H1 (cell line): ENCODE measurements around the gene SLC44A1. TPM values are rescaled to one million over a fixed set of nuclear protein-coding genes. Genes with fewer than 3 reads are reported as not detected.

Experiments used
- CTCF ChIA-PET: fragments of 300-600 bp; sonication (Branson Sonifier 250); formaldehyde crosslinking; loops from one replicate; lab custom pipeline; 2021; ENCODE audit not compliant: partially characterized antibody; lab: Charles Lee
- POLR2A ChIA-PET: fragments of 300-600 bp; sonication (Branson Sonifier 250); formaldehyde crosslinking; loops from one replicate; lab custom pipeline; 2021; ENCODE audit warnings: inconsistent platforms; ENCODE audit not compliant: partially characterized antibody; lab: Charles Lee
- DNase-seq, 2 experiments: peaks; one replicate each; pipeline versions ENCODE4 v3.0.0 to v3.0.0-alpha.2; 2010 to 2022; ENCODE audit warnings: low spot score in 2 of 2, low read depth in 1 of 2, mixed read lengths in 1 of 2
- FAIRE-seq: peaks from 2 replicates; lab custom pipeline; 2011; peaks lifted over from hg19 to GRCh38; lab: Jason Lieb, UNC
- H2AFZ ChIP-seq: 2 replicates; pipeline ENCODE4 v1.8.1; 2012; ENCODE audit warnings: low read length, inconsistent platforms
- H2AK5ac ChIP-seq: 2 replicates; pipeline ENCODE4 v1.6.1; 2013; ENCODE audit warnings: low read depth, low read length
- H2BK120ac ChIP-seq: replicated peaks from 2 replicates; pipeline ENCODE3; 2013; ENCODE audit warnings: low read depth, low read length, inconsistent platforms
- H2BK12ac ChIP-seq: 2 replicates; pipeline ENCODE4 v1.6.1; 2013; ENCODE audit warnings: low read depth, low read length
- H2BK15ac ChIP-seq: 2 replicates; pipeline ENCODE4 v1.6.1; 2013; ENCODE audit warnings: low read length
- H2BK20ac ChIP-seq: 2 replicates; pipeline ENCODE4 v1.6.1; 2013; ENCODE audit warnings: low read length
- H2BK5ac ChIP-seq: 2 replicates; pipeline ENCODE4 v1.6.1; 2013; ENCODE audit warnings: low read depth, low read length
- H3K14ac ChIP-seq: 2 replicates; pipeline ENCODE4 v1.6.1; 2013; ENCODE audit warnings: inconsistent platforms; ENCODE audit not compliant: insufficient read length
- H3K18ac ChIP-seq: 2 replicates; pipeline ENCODE4 v1.6.1; 2013; ENCODE audit warnings: low read length; ENCODE audit errors: extremely low read depth
- H3K23ac ChIP-seq: 2 replicates; pipeline ENCODE4 v1.6.1; 2013; ENCODE audit warnings: inconsistent platforms; ENCODE audit not compliant: insufficient read length
- H3K23me2 ChIP-seq: 2 replicates; pipeline ENCODE4 v1.6.1; 2013; ENCODE audit warnings: low read depth, low read length
- H3K27ac ChIP-seq: 2 replicates; pipeline ENCODE4 v1.6.1; 2011; ENCODE audit warnings: low read depth, low read length, inconsistent platforms
- H3K27me3 ChIP-seq, 4 experiments: replicated peaks in 1 of 4; 1 replicate in 1 of 4; 2 replicates in 3 of 4; pipeline versions ENCODE4 v1.6.1 to v1.8.1; 2011 to 2013; ENCODE audit warnings: low read length in 3 of 4, mild to moderate bottlenecking in 3 of 4, inconsistent platforms in 2 of 4, mixed read lengths in 2 of 4, moderate library complexity in 1 of 4; ENCODE audit not compliant: control insufficient read depth in 3 of 4, insufficient read depth in 3 of 4; ENCODE audit errors: extremely low read depth in 1 of 4
- H3K36me3 ChIP-seq, 4 experiments: 2 replicates each; pipeline versions ENCODE4 v1.6.1 to v1.8.1; 2011 to 2013; ENCODE audit warnings: mild to moderate bottlenecking in 4 of 4, low read length in 3 of 4, moderate library complexity in 2 of 4, control low read depth in 1 of 4, inconsistent platforms in 1 of 4; ENCODE audit not compliant: insufficient read depth in 4 of 4, control insufficient read depth in 2 of 4
- H3K4ac ChIP-seq: replicated peaks from 2 replicates; pipeline ENCODE3; 2013; ENCODE audit warnings: low read length, low read depth, mixed read lengths, inconsistent platforms; ENCODE audit not compliant: insufficient read length
- H3K4me1 ChIP-seq, 4 experiments: replicated peaks in 1 of 4; 1 replicate in 1 of 4; 2 replicates in 3 of 4; pipeline versions ENCODE4 v1.6.1 to v1.8.1; 2011 to 2013; ENCODE audit warnings: low read length in 3 of 4, inconsistent platforms in 2 of 4, mixed read lengths in 1 of 4; ENCODE audit not compliant: insufficient read depth in 4 of 4, control insufficient read depth in 3 of 4
- H3K4me2 ChIP-seq, 2 experiments: 2 replicates each; pipeline versions ENCODE4 v1.6.1 to v1.8.1; 2011 to 2013; ENCODE audit warnings: low read depth in 2 of 2, low read length in 2 of 2, control low read depth in 1 of 2, inconsistent platforms in 1 of 2, mild to moderate bottlenecking in 1 of 2; ENCODE audit not compliant: insufficient read depth in 1 of 2
- H3K4me3 ChIP-seq, 4 experiments: fragments of 200-600, 300-600 bp in 1 of 4; sonication (generic), shearing (Covaris generic), sonication (Bioruptor Twin) in 1 of 4; 2 replicates each; pipeline versions ENCODE4 v1.5.1 to v1.8.1; 2011 to 2016; ENCODE audit warnings: low read length in 4 of 4, low read depth in 3 of 4, control low read depth in 2 of 4, inconsistent platforms in 2 of 4, mild to moderate bottlenecking in 2 of 4, mixed read lengths in 1 of 4, moderate library complexity in 1 of 4; ENCODE audit not compliant: insufficient read depth in 2 of 4; ENCODE audit errors: extremely low read depth in 1 of 4
- H3K56ac ChIP-seq: replicated peaks from 2 replicates; pipeline ENCODE3; 2013; ENCODE audit warnings: low read depth, mild to moderate bottlenecking, mixed read lengths, low read length, inconsistent platforms; ENCODE audit not compliant: insufficient read length
- H3K79me1 ChIP-seq: 2 replicates; pipeline ENCODE4 v1.6.1; 2013; ENCODE audit warnings: low read depth, low read length, control low read depth
- H3K79me2 ChIP-seq, 2 experiments: 2 replicates each; pipeline versions ENCODE4 v1.6.1 to v1.8.1; 2012 to 2013; ENCODE audit warnings: low read length in 2 of 2, mild to moderate bottlenecking in 2 of 2, inconsistent platforms in 1 of 2; ENCODE audit not compliant: insufficient read depth in 2 of 2, control insufficient read depth in 1 of 2
- H3K9ac ChIP-seq, 4 experiments: replicated peaks in 1 of 4; 1 replicate in 1 of 4; 2 replicates in 3 of 4; pipeline versions ENCODE4 v1.6.1 to v1.8.1; 2011 to 2013; ENCODE audit warnings: low read depth in 3 of 4, low read length in 3 of 4, control low read depth in 2 of 4, mild to moderate bottlenecking in 2 of 4, moderate library complexity in 2 of 4, inconsistent platforms in 1 of 4; ENCODE audit errors: extremely low read depth in 1 of 4
- H3K9me3 ChIP-seq, 2 experiments: 2 replicates each; pipeline versions ENCODE4 v1.6.1 to v1.8.1; 2012 to 2013; ENCODE audit warnings: mild to moderate bottlenecking in 2 of 2, moderate library complexity in 2 of 2, control low read depth in 1 of 2, inconsistent platforms in 1 of 2, low read depth in 1 of 2, low read length in 1 of 2, mixed read lengths in 1 of 2; ENCODE audit not compliant: insufficient read depth in 2 of 2
- H4K20me1 ChIP-seq, 2 experiments: replicated peaks in 1 of 2; 2 replicates each; pipeline versions ENCODE3 to v1.8.1; 2011 to 2013; ENCODE audit warnings: inconsistent platforms in 2 of 2, low read length in 2 of 2, mild to moderate bottlenecking in 1 of 2; ENCODE audit not compliant: insufficient read depth in 2 of 2, control insufficient read depth in 1 of 2
- H4K5ac ChIP-seq: 2 replicates; pipeline ENCODE4 v1.6.1; 2013; ENCODE audit warnings: low read length, low read depth, mixed read lengths, inconsistent platforms; ENCODE audit not compliant: insufficient read length
- H4K8ac ChIP-seq: 2 replicates; pipeline ENCODE4 v1.8.0; 2013; ENCODE audit warnings: mild to moderate bottlenecking, moderate library complexity, low read length, inconsistent platforms; ENCODE audit not compliant: insufficient read depth; ENCODE audit errors: extremely low read depth
- H4K91ac ChIP-seq: replicated peaks from 2 replicates; pipeline ENCODE3; 2013; ENCODE audit warnings: low read length, mixed read lengths, inconsistent platforms; ENCODE audit not compliant: insufficient read length
- BACH1 ChIP-seq: IDR thresholded peaks from 2 replicates; pipeline ENCODE4 v1.6.1; 2012; ENCODE audit warnings: low read length, improper control_type of control experiment
- CHD1 ChIP-seq: IDR thresholded peaks from 2 replicates; pipeline ENCODE4 v1.6.1; 2012; ENCODE audit warnings: low read depth, low read length, improper control_type of control experiment
- GTF2F1 ChIP-seq: IDR thresholded peaks from 2 replicates; pipeline ENCODE4 v1.6.1; 2012; ENCODE audit warnings: low read depth, low read length, improper control_type of control experiment, borderline replicate concordance
- HDAC6 ChIP-seq: IDR thresholded peaks from one replicate; pipeline ENCODE4 v1.7.1; 2012; ENCODE audit warnings: low read depth, mild to moderate bottlenecking, inconsistent platforms, low read length, moderate library complexity
- JUN ChIP-seq: IDR thresholded peaks from 2 replicates; pipeline ENCODE4 v1.6.1; 2011; ENCODE audit warnings: low read depth, mild to moderate bottlenecking, improper control_type of control experiment, low read length
- JUND ChIP-seq: IDR thresholded peaks from 2 replicates; pipeline ENCODE4 v1.6.1; 2011; ENCODE audit warnings: mild to moderate bottlenecking, improper control_type of control experiment, low read length
- KDM1A ChIP-seq: fragments of 200-600, 300-600 bp; sonication (generic); IDR thresholded peaks from 2 replicates; pipeline ENCODE4 v1.7.1; 2016; ENCODE audit warnings: mild to moderate bottlenecking, low read length, borderline replicate concordance
- KDM4A ChIP-seq: IDR thresholded peaks from one replicate; pipeline ENCODE4 v1.7.1; 2012; ENCODE audit warnings: low read depth, mild to moderate bottlenecking, moderate library complexity, low read length, inconsistent platforms; ENCODE audit not compliant: severe bottlenecking
- SIN3A ChIP-seq, 2 experiments: IDR thresholded peaks in 1 of 2; conservative IDR thresholded peaks in 1 of 2; 2 replicates each; pipeline ENCODE4 v1.6.1; 2011 to 2012; ENCODE audit warnings: low read length in 2 of 2, improper control_type of control experiment in 1 of 2, low read depth in 1 of 2, mild to moderate bottlenecking in 1 of 2
- SIRT6 ChIP-seq: IDR thresholded peaks from one replicate; pipeline ENCODE4 v1.7.1; 2012; ENCODE audit warnings: low read length, inconsistent platforms
- SP1 ChIP-seq: IDR thresholded peaks from 2 replicates; pipeline ENCODE4 v1.6.1; 2011; ENCODE audit warnings: low read depth, low read length
- SP2 ChIP-seq: IDR thresholded peaks from 2 replicates; pipeline ENCODE4 v1.6.1; 2012; ENCODE audit warnings: mild to moderate bottlenecking, low read length, inconsistent platforms
- SUZ12 ChIP-seq: fragments of 200-600 bp; sonication (generic); IDR thresholded peaks from 2 replicates; pipeline ENCODE4 v1.6.1; 2012; ENCODE audit warnings: mild to moderate bottlenecking, inconsistent platforms, low read length, moderate library complexity, mixed read lengths
- TCF12 ChIP-seq: IDR thresholded peaks from 2 replicates; pipeline ENCODE4 v1.6.1; 2011; ENCODE audit warnings: low read depth, mild to moderate bottlenecking, low read length
- WGBS, 2 experiments: shearing (Covaris generic) in 1 of 2; methylation state at CpG; one replicate each; pipeline versions ENCODE4 v1.1.6 to v1.1.7; 2013 to 2015; ENCODE audit warnings: low lambda C conversion rate in 2 of 2, mixed read lengths in 2 of 2, inconsistent platforms in 1 of 2, low coverage in 1 of 2, missing lambda C conversion rate in 1 of 2; ENCODE audit not compliant: insufficient replicate concordance in 2 of 2, insufficient coverage in 1 of 2, insufficient read length in 1 of 2; ENCODE audit errors: extremely low coverage in 1 of 2, missing lambda C conversion rate in 1 of 2; 5-methylcytosine and 5-hydroxymethylcytosine counted together
- polyA plus RNA-seq, 7 experiments: library from polyadenylated mRNA; depleted of rRNA in 3 of 7; stranded (reverse) in 5 of 7; unstranded in 2 of 7; fragments of >200 nt in 5 of 7; fragments of 200-250 nt in 2 of 7; gene quantifications; 1 replicate in 5 of 7; 2 replicates in 1 of 7; 4 replicates in 1 of 7; pipeline versions ENCODE4 v1.2.1 to v1.2.3, GENCODE V29; 2011 to 2013; ENCODE audit warnings: missing spikeins in 2 of 7, mixed read lengths in 2 of 7
- total RNA-seq: library from RNA; stranded (reverse); fragmentation: NEBNext Ultra II Directional; extraction: Animal tissue kit (Norgen Biotek cat#: 25700); gene quantifications from 2 replicates; pipeline ENCODE4 v1.2.1, GENCODE V29; 2021
- TF ChIP-seq, protein P1 (sequence below): IDR thresholded peaks from 2 replicates; pipeline ENCODE4 v1.6.1; 2012; ENCODE audit warnings: inconsistent platforms

Gene SLC44A1
- total and polyA plus RNA-seq, 2 of the 8 experiments (the other 6 are each of a cell fraction or from before 2014, with no cell fraction given): 30.5 to 71.2 TPM

DNA sequence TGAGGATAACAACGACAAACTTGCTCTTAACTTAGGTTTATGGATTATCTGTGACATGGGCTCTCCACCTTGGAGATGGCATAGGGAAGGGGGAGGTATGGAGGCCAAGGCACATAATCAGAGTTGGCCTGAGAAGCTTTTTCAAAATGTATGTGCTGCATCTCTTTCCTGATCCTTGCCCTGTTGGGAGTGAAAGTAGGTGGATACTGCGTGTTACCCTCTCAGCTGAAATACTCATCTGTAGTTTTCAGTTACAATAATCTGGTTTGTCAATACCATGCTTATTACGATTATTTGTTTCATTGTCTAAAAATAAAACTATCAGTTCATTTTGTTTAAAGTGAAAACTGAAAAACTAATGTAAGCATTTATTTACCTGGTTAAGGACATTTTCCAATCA lies 86.7 kb downstream of the SLC44A1 start:
- no peaks in the 10 kb centered on the region for H3K23me2 ChIP-seq
- H3K9ac ChIP-seq: no peak overlapping the region
- H3K27me3 ChIP-seq: no peaks in the 10 kb centered on the region
- H2AFZ ChIP-seq: no peak overlapping the region
- H3K4me2 ChIP-seq: no peak overlapping the region
- no peak overlapping the region for H3K56ac ChIP-seq
- no peak overlapping the region for H4K91ac ChIP-seq
- peaks cover 0 to 2% of the 10 kb centered on the region in 2 experiments for H4K20me1 ChIP-seq
- H3K14ac ChIP-seq: no peak overlapping the region
- POLR2A ChIA-PET: no interaction called here
- 86% methylated on average over 3 of the region's 3 CpGs; no CpG with 5 or more reads in 1 of the 2 experiments for WGBS, 2 experiments
- H3K79me2 ChIP-seq: peaks cover 0 to 11% of the 10 kb centered on the region in 2 experiments; a peak in 2 of 4 replicates
- H2BK5ac ChIP-seq: no peak overlapping the region
- no peak overlapping the region for H2BK20ac ChIP-seq
- H4K8ac ChIP-seq: no peak overlapping the region
- H3K4me3 ChIP-seq: no peak overlapping the region
- H3K9me3 ChIP-seq: no peaks in the 10 kb centered on the region
- no peak overlapping the region for H3K18ac ChIP-seq
- no peak overlapping the region for H2BK12ac ChIP-seq
- no peak overlapping the region for H2AK5ac ChIP-seq
- H3K27ac ChIP-seq: no peak overlapping the region
- H2BK120ac ChIP-seq: no peak overlapping the region
- H3K4me1 ChIP-seq: peaks cover 0 to 4% (median 0%) of the 10 kb centered on the region in 4 experiments; a peak in 1 of 7 replicates
- no peak for DNase-seq
- H3K23ac ChIP-seq: no peak overlapping the region
- H3K36me3 ChIP-seq: peaks cover 0 to 5% (median under 1%) of the 10 kb centered on the region in 4 experiments; a peak in 3 of 8 replicates
- FAIRE-seq: no peak
- no peak overlapping the region for H4K5ac ChIP-seq
- CTCF ChIA-PET: no interaction called here
- no peaks in the 10 kb centered on the region for H3K79me1 ChIP-seq
- H3K4ac ChIP-seq: no peak overlapping the region
- no peak overlapping the region for H2BK15ac ChIP-seq
- TF ChIP-seq, protein P1, sequence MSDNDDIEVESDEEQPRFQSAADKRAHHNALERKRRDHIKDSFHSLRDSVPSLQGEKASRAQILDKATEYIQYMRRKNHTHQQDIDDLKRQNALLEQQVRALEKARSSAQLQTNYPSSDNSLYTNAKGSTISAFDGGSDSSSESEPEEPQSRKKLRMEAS: no peak
- TF ChIP-seq JUN: no peak
- TF ChIP-seq SP2: no peak
- no peak for TF ChIP-seq KDM4A
- no peak for TF ChIP-seq GTF2F1
- no peak for TF ChIP-seq TCF12
- TF ChIP-seq SP1: no peak
- no peak for TF ChIP-seq SUZ12
- TF ChIP-seq JUND: no peak
- TF ChIP-seq SIN3A (conservative IDR thresholded peaks at IDR 0.05 in 1 of 2, IDR thresholded peaks at IDR 0.05 in 1 of 2; ENCODE audit: low read depth in 1 of 2, low read length in 2 of 2): no peak
- TF ChIP-seq KDM1A: no peak
- TF ChIP-seq SIRT6: no peak
- TF ChIP-seq HDAC6: no peak
- no peak for TF ChIP-seq CHD1
- no peak for TF ChIP-seq BACH1
